ENCODE measurements around the gene HUWE1. TPM values are rescaled to one million over a fixed set of nuclear protein-coding genes. Genes with fewer than 3 reads are reported as not detected.

The HUWE1 gene
- total and polyA plus RNA-seq, 2 of the 13 experiments (the other 11 are each of a cell fraction or from before 2014, with no cell fraction given): 63.2 to 68.1 TPM

- WGBS (ENCODE audit: low lambda C conversion rate): 71% methylated on average over 4 of the region's 4 CpGs
- Histone ChIP-seq H2AFZ (ENCODE audit: low read length) (no peak overlapping the region), H3K4me2 (ENCODE audit: low read depth, low read length) (no peak overlapping the region), H3K27ac (ENCODE audit: extremely low read length, insufficient read depth, low read length) (no peak overlapping the region), H3K36me3 (replicated peaks in 1 of 2; ENCODE audit: control insufficient read depth in 1 of 2, insufficient read depth in 2 of 2, low read length in 2 of 2) (peaks cover 4 to 60% of the 10 kb centered on the region in 2 experiments), H3K79me2 (ENCODE audit: insufficient read depth, low read length) (no peaks in the 10 kb centered on the region), H3K4me3 (replicated peaks in 1 of 3; ENCODE audit: insufficient read depth in 1 of 3, low read depth in 2 of 3, low read length in 3 of 3) (no peak overlapping the region), H3K4me1 (ENCODE audit: insufficient read depth, low read length) (no peaks in the 10 kb centered on the region), H4K20me1 (ENCODE audit: insufficient read depth, low read length) (no peaks in the 10 kb centered on the region), H3K9me3 (ENCODE audit: low read length) (no peaks in the 10 kb centered on the region), H3K9ac (ENCODE audit: insufficient read depth, low read depth, low read length) (no peak overlapping the region), H3K27me3 (ENCODE audit: control insufficient read depth in 1 of 2, insufficient read depth in 2 of 2, low read length in 2 of 2) (no peaks in the 10 kb centered on the region)
- intact Hi-C loops (cut with micrococcal nuclease; ENCODE audit: unreplicated experiment) (no loop called here), in situ Hi-C loops (cut with HindIII; ENCODE audit: extremely low pct_ligation_motif_present, low pct_unique_long_range_greater_than_20kb) (no loop called here)
- no peak for FAIRE-seq
- ChIA-PET CTCF (ENCODE audit: low intra/inter-chr PET ratio, low total read pairs) (no interaction called here), POLR2A (no interaction called here)
- DNase-seq (ENCODE audit: low spot score): no peak
- TF ChIP-seq, protein P1, sequence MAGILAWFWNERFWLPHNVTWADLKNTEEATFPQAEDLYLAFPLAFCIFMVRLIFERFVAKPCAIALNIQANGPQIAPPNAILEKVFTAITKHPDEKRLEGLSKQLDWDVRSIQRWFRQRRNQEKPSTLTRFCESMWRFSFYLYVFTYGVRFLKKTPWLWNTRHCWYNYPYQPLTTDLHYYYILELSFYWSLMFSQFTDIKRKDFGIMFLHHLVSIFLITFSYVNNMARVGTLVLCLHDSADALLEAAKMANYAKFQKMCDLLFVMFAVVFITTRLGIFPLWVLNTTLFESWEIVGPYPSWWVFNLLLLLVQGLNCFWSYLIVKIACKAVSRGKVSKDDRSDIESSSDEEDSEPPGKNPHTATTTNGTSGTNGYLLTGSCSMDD (CRISPR knock-in tag; IDR thresholded peaks at IDR 0.05): no peak
- TF ChIP-seq KAT7 (CRISPR knock-in tag; IDR thresholded peaks at IDR 0.05; ENCODE audit: borderline replicate concordance): no peak
- no peak for TF ChIP-seq SETDB1 (CRISPR knock-in tag; IDR thresholded peaks at IDR 0.05; ENCODE audit: borderline replicate concordance)
- TF ChIP-seq GTF2F1 (IDR thresholded peaks at IDR 0.05; ENCODE audit: low read length): no peak
- no peak for TF ChIP-seq ZNF296 (CRISPR knock-in tag; conservative IDR thresholded peaks at IDR 0.05)
- no peak for TF ChIP-seq LCORL (IDR thresholded peaks at IDR 0.05)
- no peak for TF ChIP-seq LCORL (CRISPR knock-in tag; IDR thresholded peaks at IDR 0.05)
- TF ChIP-seq ZNF558 (CRISPR knock-in tag; IDR thresholded peaks at IDR 0.05; ENCODE audit: borderline replicate concordance): no peak
- no peak for TF ChIP-seq E2F1 (CRISPR knock-in tag; IDR thresholded peaks at IDR 0.05)
- no peak for TF ChIP-seq GABPA (IDR thresholded peaks at IDR 0.05; ENCODE audit: low read depth, low read length)
- TF ChIP-seq GABPA (CRISPR knock-in tag; IDR thresholded peaks at IDR 0.05; ENCODE audit: low read depth): no peak
- no peak for TF ChIP-seq RFXANK (CRISPR knock-in tag; IDR thresholded peaks at IDR 0.05)
- no peak for TF ChIP-seq ZNF24 (IDR thresholded peaks at IDR 0.05)
- TF ChIP-seq, protein P2, sequence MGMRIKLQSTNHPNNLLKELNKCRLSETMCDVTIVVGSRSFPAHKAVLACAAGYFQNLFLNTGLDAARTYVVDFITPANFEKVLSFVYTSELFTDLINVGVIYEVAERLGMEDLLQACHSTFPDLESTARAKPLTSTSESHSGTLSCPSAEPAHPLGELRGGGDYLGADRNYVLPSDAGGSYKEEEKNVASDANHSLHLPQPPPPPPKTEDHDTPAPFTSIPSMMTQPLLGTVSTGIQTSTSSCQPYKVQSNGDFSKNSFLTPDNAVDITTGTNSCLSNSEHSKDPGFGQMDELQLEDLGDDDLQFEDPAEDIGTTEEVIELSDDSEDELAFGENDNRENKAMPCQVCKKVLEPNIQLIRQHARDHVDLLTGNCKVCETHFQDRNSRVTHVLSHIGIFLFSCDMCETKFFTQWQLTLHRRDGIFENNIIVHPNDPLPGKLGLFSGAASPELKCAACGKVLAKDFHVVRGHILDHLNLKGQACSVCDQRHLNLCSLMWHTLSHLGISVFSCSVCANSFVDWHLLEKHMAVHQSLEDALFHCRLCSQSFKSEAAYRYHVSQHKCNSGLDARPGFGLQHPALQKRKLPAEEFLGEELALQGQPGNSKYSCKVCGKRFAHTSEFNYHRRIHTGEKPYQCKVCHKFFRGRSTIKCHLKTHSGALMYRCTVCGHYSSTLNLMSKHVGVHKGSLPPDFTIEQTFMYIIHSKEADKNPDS (CRISPR knock-in tag; IDR thresholded peaks at IDR 0.05): no peak
- no peak for ATAC-seq
- no TSS peak for BruUV-seq (replicated peaks)
Measured at GRCh38 chrX:53621418-53621986, 65.0 kb downstream of the HUWE1 start.
